T-helper 1 cell treated with Interleukin-12 subunit alpha and Interleukin-12 subunit beta and Interleukin-4 antibody, amounts not matched to agents 30 ng/mL and 1 ng/mL, for 36 hours (primary cell): ENCODE data around the gene TSHZ2. TPM values are rescaled to one million over a fixed set of nuclear protein-coding genes. Genes with fewer than 3 reads are reported as not detected.

Source experiments
- intact Hi-C: fragments of 100-400 bp; cut with micrococcal nuclease; formaldehyde crosslinking; loops from one replicate; pipeline ENCODE4 v1.15.1; 2024
- total RNA-seq: library from RNA; stranded (reverse); gene quantifications from 2 replicates; pipeline ENCODE4 v1.2.3, GENCODE V29; 2022

Gene TSHZ2
- total RNA-seq, 1 donor from 2014 or later, result 28.4 TPM

GRCh38 chr20:53187392-53188068, 215.4 kb downstream of the TSHZ2 start:
- intact Hi-C loops, result loop anchor here (5.0 kb wide), 1 partner anchor 50 kb away; no protein-coding TSS in a partner anchor

- intact Hi-C loops, result no loop called here
Observed at GRCh38 chr20:53190225-53190624, 218.1 kb downstream of the TSHZ2 start.

GRCh38 chr20:53191957-53192356, 219.8 kb downstream of the TSHZ2 start:
- intact Hi-C loops, result no loop called here

- intact Hi-C loops, result no loop called here
Observed at GRCh38 chr20:53194306-53195290, 222.4 kb downstream of the TSHZ2 start.

GRCh38 chr20:53195876-53196610, 223.9 kb downstream of the TSHZ2 start:
- intact Hi-C loops, result no loop called here

- intact Hi-C loops, result no loop called here
Observed at GRCh38 chr20:53201588-53201987, 229.4 kb downstream of the TSHZ2 start.

- intact Hi-C loops, result no loop called here
Observed at GRCh38 chr20:53202777-53203176, 230.6 kb downstream of the TSHZ2 start.

- intact Hi-C loops, result no loop called here
Observed at GRCh38 chr20:53205046-53205445, 232.9 kb downstream of the TSHZ2 start.

GRCh38 chr20:53208110-53208832, 236.1 kb downstream of the TSHZ2 start:
- intact Hi-C loops, result loop anchor here (2.0 kb wide), 1 partner anchor 1159 kb away; no protein-coding TSS in a partner anchor

- intact Hi-C loops, result loop anchor here (10.0 kb wide), 2 partner anchors 385 to 455 kb away; no protein-coding TSS in a partner anchor
Observed at GRCh38 chr20:53210041-53210440, 237.9 kb downstream of the TSHZ2 start.

GRCh38 chr20:53210931-53211330, 238.8 kb downstream of the TSHZ2 start:
- intact Hi-C loops, result loop anchor here (10.0 kb wide), 2 partner anchors 386 to 456 kb away; no protein-coding TSS in a partner anchor

GRCh38 chr20:53212018-53212417, 239.9 kb downstream of the TSHZ2 start:
- intact Hi-C loops, result loop anchor here (10.0 kb wide), 2 partner anchors 387 to 457 kb away; no protein-coding TSS in a partner anchor

GRCh38 chr20:53214392-53214791, 242.2 kb downstream of the TSHZ2 start:
- intact Hi-C loops, result loop anchor here (2.0 to 10.0 kb wide), 5 partner anchors 60 to 734 kb away; no protein-coding TSS in a partner anchor

GRCh38 chr20:53215166-53215565, 243.0 kb downstream of the TSHZ2 start:
- intact Hi-C loops, result loop anchor here (2.0 to 10.0 kb wide), 5 partner anchors 60 to 734 kb away; no protein-coding TSS in a partner anchor

GRCh38 chr20:53216478-53216855, 244.3 kb downstream of the TSHZ2 start:
- intact Hi-C loops, result loop anchor here (2.0 to 10.0 kb wide), 6 partner anchors 194 to 806 kb away; no protein-coding TSS in a partner anchor

- intact Hi-C loops, result loop anchor here (1.0 to 10.0 kb wide), 9 partner anchors 194 to 975 kb away; partner anchors contain the start of gene TSHZ2
Observed at GRCh38 chr20:53216856-53217576, 244.9 kb downstream of the TSHZ2 start.

- intact Hi-C loops, result no loop called here
Observed at GRCh38 chr20:53220482-53221307, 248.5 kb downstream of the TSHZ2 start.

- intact Hi-C loops, result no loop called here
Observed at GRCh38 chr20:53221731-53222130, 249.6 kb downstream of the TSHZ2 start.

GRCh38 chr20:53222416-53222815, 250.3 kb downstream of the TSHZ2 start:
- intact Hi-C loops, result no loop called here
